Stimulated activated CD8-positive, alpha-beta memory T cell treated with anti-CD3 and anti-CD28 coated beads, Interleukin-15, amount 100 ng/mL, for 4 hours (primary cell): ENCODE data around the gene PHF13.
A peak's percentile ranks its signal among the peaks of the same experiment; 100 is the strongest.

ENCODE experiments used
- DNase-seq, 2 donors: peaks; one replicate each; pipeline ENCODE4 v3.0.0-alpha.2; 2020; ENCODE audit warnings: low read depth in 2 of 2

The PHF13 gene

DNA sequence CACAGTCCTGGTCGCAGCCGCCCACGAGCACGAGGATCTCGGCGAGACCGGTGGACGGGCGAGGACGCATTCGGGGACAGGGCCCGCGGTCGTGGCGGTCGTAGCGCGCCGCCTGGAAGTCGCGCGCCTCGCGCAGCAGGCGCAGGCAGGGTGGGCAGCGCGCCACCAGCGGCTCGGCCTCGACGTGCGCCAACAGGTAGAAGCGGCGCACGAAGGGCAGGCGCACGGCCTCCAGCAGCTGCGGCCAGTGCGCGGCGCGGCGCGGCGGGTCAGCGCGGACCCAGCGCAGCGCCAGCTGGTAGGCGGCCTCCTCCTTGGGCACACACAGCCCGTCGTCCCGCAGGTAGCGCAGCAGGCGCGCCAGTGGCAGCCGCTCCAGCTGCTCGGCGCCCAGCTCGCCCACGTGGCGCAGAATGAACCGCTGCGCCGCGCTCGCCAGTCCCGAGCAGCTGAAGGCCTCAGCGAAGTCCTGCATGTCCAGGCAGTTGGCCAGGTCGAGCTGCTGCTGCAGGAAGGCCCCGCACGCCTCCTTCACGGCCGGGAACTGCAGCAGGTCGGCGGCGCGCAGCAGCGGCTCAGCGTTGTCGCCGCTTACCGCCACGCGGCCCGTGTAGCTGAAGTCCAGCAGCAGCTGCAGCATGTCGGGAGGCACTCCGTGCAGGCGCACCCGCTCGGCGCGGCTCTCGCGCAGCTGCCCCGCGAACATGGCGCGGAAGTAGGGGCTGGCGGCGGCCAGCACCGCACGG is 11.4 kb upstream of the PHF13 start:
- DNase-seq = no peak

DNA sequence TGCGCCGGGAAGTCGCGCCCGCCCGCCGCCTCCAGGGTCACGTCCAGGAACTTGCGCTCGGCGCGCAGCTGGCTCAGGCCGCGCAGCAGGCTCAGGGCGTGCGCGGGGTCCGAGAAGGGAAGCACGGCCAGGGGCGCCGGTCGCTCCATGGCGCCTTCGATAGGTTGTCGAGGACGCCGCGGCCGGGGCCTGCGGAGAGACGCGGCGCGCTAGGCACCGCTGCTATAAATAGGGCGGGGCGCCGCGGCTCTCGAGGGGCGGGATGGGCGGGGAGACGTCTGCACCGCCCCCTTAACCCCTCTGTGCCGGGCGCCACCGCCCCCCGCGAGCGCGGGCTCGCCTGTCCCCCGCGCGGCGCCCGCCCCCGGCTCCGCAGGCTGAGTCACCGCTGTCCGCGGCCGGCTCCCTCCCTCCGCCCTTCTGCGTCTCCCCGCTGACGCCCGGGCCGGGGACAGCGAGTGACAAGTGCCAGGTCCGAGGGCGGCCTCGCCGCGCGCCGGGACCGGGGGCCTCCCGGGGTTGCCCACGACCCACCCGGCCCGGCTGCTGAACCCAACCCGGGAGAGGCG is 10.8 kb upstream of the PHF13 start, which contains the start of gene KLHL21:
Gene KLHL21, minus strand, starts transcription at position 201 of the 569 bp plus-strand sequence. Its CDS starts 52 bp downstream, at position 149.
- peak; percentile 78 to 88 for DNase-seq

DNA sequence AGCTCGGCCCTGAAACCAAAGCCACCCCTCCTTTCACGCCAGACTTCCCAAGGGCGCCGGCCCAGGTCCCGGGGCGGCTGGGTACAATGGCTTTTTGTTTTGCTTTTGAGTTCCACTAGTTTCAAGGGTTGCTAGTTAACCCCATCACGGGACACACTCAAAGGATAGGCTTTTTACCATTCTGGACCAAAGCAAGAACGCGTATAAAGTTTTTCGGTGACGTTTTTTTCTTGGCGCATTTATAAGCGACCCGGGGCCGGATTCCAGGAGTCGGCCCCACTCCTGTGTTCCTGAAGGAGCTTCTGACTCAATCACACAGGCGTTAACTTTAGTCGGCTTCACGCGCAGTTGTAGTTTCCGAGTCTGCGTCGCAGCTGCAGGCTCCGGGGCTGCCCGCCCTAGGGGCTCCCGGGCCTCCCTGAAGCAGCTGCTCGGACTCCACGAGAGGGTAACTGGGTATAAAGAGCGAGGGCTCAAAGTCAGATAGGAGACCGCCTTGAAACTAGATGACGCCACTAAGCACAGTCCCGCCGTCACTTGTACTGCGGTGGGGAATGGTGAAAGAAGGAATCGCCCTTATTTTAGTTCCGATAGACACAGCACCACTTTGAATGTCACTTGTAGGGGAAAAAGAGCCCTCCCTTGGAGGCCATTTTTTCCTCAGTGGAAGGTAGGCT is 10.2 kb upstream of the PHF13 start:
- DNase-seq = peak; percentile 34

DNA sequence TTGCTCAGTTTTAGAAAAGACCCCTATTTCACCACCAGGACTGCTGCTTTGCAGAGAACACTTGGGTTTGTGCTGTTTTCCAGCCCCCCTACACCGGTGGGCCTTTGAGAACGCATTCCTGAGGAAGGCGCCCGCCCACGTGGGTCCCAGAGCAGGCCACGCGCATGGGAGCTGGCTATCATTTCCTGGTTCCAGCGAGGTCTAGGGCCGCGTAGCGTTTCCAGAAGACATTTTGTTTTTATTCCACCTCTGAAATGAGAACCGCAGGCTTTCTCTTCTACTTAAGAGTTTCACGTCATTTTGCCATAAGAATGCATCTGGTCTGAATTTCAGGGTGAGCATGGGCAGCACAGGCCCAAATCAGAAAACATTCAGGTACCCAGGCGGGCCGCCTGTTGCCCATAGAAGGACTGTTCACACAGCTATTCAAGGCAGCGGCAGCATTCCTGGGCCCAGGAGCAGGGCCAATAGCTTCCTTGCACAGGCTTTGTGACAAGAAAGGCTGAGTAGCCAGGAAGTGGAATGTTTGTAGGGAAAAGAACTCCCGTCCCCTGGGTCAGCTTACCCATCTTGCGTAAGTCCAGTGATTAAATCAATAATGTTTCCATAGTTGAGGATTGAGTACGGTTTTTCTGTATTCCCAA is 9.5 kb upstream of the PHF13 start:
- no peak for DNase-seq

DNA sequence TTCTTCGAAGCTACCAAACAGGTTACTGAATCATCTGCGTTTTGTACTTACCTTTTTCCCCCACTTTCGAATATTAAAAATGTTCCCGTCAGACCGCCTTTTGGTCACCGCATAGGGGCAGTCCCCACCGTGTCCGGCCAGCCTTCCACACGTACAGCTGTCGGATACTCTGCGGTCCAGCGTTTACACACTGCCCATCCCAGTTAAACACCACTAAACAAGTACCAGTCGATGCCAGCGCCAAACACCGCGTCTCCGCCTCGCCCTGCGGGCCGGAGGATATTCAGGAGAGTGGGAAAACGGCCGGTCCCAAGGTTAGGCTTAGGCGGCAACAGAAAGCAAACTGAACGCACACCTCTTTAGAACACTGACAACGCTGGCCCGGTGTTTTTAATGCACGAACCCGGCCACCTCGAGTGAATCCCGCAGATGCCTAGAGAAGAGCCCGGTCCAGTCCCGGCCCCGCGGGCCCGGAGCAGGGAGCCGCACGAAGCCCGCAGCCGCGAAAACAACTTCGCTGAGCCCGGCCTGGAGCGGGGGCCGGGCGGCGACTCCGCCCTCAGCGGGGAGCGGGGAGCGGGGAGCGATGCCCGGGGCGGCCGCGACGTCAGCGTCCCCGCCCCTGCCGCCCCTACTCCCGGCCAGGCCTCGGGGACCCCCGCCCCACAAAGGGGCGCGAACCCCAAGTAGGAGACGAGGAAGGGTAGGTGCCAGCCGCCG is 730 bp upstream of the PHF13 start:
- peak in 1 of 2 donors; percentile 4 for DNase-seq

DNA sequence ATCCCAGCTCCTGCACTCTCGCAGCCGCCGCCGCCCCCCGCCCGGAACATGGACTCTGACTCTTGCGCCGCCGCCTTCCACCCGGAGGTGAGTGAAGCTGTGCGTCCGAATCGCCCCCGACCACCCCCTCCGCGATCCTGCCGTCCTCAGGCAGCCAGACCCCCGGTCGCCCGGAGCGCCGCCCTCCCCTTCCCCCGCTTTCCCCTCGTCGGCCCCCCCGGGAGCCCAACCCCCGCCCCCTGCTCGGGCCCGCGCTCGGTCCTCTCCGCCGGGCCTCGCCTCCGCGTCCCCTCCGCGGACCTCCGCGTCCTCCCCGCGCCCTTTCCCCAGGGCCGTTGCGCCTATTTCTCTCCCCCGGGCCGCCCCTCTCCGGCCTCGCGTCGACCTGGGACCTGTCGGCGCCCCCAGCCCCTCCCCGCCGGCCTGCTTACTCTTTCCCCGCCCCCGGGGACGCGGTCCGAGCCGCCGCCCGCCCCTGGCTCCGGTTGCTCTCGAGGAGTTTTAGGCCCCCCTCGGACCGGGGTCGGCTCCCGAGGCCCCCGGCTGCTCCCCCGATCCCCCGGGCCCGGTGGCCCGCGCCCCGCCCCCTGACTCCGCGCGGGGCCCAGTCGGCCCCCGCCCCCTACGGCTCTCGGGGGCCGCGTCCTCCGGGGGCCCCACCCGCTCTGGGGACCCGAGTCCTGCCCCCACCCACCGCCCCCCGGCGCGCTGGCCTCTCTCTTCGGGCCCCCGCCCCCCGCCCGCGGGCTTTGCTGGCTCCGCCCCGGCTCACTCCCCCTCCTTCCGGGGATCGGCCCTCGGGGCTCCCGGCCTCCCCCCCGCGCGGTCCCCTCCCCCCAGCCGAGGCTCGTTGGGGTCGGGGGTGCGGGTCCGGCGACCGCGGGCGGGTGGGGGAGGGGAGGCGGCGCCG is 743 bp downstream of the PHF13 start:
- peak in 1 of 2 donors; percentile 57 for DNase-seq

DNA sequence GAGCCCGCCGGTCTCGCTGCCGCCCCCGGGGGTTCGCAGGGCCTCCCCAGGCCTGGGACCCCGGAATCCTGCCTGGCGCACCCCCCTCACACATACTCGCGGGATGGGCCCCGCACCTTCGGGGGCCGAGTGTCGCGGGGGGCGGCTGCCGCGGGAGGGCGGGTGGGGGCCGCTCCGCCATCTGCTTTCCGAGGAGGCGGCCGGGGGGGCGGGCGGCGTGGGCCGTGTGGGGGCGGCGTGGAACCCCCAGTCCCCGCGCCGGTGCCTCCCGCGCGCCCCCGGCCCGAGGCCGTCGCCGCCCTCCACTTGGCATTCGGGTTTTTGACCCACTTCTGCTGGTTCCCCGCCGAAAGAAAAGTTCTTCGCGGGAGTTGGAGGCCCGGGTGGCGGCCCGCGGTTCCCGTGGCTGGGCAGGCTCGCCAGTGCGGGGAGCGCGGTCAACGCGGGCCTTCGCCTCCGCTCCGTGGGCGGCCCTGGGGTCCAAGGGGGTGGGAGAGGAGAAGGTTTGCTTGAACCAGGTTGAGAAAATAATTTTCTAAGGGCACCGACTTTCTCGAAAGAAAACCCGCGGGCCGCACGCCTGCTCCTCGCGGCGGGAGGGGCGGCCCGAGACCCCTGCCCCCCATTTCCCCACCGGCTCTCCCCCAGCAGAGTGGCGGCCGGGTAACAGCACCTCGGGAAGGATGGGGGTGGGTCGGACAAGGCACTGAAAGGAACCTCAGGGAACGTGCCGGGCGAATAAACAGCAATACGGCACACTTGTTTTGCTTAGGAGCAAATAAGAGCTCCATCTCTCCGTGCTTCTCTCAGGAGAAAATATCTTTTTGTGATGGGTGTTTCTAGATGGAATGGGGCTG is 1.6 kb downstream of the PHF13 start:
- peak in 1 of 2 donors; percentile 9 for DNase-seq

DNA sequence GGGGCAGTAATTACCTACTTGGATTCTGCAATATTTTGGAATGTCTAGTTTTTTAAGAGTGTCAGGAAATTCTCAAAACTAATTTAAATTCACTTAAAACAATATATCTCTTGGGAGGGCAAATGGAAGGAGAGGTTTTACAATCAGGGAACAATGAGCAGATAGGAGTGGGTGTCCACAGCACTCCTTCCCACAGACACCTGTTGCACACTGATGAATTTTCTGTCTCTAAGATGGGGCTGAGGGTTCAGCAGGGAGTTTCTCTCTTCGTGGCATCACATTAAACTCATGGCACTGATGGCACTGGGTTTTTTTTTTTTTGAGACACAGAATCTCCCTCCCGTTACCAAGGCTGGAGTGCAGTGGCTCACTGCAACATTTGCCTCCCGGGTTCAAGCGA is 5.5 kb downstream of the PHF13 start:
- no peak for DNase-seq

DNA sequence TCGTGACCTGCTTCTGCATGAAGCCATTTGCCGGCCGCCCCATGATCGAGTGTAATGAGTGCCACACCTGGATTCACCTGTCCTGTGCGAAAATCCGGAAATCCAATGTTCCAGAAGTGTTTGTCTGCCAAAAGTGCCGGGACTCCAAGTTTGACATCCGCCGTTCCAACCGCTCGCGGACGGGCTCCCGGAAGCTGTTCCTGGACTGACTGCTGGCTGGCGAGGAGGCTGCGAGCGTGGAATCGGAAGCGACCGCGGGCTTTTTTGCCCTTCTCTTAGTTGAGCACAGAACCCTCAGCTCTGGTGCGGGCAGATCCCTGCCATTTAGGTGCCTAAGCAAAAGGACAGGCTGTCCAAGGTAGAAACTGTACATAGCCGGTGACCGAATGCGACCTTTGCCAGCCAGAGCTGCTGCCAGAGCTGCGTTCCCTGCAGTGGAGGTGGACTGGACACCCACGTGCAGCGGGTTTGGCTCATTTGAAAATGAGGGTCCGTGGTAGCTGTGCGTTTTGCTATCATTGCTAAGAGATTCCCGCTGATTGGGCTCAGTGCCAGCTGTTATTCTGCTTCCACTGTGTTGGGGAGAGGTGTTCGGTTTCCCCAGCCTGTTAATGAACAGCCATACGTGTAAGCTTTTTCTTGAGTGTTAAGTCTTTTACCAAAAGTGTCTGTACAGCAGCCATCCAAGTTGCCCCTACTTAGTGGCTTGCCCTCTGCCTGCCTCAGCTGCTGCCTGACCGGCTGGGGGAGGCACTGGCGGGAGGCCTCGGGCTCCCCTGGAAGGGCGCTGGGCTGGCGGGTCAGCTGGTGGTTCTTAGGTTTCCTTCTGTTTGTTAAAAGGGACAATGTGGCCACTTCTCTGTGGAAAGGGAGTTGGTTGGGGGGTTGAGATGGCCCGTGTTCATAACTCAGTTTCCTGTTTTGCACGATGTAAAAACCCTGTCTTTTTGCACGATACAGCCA is 8.2 kb downstream of the PHF13 start:
- no peak for DNase-seq

DNA sequence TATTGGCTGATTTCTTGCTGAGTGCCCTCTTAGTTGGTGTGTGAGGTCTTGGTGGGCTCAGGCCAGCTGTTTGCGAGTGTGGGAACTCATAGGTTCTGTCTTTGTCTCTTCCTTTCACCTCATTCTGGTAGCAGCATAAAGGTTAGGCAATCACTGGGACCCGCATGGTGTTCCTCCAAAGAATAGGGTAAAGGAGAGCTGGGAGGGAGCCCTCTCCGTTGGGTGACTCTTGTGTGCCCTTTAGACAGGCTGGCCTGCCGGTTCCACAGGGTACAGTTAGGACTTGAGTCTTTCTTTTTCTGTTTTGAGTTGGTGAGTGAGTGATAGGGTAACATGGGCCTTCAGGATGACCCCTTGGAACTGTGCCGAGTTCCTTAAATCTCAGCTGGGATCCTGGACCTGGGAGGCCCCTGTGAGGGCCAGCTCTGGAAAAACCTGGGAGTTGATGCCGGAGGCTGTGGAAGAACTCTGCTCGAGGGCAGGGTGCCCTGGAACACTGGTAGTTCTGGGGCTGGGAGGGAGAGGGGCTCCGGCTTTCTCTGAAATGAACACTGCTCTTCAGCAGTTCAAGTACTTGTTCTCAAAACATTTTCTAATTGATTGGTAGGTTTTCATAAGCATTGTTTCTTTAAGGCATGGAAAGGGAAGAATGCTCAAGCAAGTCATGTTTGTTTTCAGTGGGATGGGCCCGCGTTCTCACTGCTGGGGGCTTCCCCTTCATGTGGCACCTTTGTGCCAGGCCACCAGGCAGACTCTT is 9.0 kb downstream of the PHF13 start:
- DNase-seq = no peak

DNA sequence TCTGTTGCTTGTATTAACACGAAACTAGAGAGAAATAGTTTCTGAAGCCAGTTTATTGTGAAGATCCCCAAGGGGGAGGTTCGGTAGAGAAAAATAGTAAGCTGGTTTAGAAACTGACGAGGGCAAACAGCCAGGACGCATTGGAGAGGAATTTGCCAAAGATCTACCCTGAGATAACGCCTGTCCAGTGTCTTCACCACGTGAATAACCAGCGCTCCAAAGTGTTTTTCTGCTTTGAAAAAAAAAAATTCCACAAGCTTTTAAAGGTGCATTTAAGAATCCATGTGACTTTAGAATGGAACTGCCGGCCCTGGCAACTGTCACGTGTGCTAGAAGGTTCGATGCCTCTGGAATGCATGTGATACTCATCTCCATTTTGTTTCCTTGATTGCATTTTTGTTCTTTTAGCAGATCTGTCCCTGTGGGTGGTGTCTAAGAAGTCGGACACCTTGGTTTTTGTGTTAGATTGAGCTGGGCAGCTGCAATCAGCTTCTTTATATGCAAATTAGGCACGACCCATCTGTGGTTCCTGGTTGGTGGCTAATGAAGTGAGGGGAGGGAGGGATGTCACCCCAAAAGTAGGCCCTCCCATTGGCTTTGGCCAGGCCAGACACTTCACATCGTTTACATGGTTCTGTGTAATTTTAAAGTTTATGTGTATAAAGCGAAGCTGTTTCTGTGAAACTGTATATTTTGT is 9.9 kb downstream of the PHF13 start:
- DNase-seq = no peak

DNA sequence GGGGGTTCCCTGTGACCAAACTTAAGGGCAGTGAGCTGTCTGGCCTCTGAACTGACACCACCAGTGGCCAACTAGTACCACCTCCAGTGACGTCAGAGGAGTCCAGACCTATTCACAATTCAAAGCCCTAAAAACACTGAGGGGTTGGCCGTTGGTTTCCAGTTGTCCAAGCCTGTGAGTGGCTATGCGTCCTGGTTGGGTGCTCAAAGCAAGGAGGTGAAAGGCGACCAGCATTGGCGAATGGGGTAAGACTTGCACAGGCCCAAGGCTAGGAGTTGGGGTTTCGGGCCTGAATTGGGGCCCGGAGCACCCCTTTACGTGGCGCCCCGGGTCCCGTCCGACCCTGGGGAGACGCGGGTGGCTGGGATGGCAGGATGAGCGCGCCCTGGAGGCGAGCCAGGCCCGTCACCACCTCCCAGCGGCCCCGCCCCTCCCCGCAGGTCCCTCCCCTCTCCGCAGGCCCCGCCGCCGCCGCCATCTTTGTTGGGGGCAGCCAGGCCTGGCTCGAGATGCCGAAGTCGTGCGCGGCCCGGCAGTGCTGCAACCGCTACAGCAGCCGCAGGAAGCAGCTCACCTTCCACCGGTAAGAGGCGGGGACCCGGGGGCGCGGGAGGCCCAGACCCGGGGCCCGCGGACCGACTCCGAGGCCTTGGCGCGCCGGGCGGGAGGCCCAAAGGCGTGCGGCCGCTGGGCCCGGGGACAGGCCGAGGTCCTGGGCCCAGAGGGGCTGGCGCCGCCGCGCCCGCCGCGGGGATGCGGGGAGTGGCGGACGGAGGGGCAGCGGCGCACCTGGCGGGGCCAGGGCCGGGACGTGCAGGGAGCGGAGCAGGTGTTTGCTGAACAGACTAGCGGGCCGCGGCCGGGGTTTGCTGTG is 11.4 kb downstream of the PHF13 start, which contains the start of gene THAP3:
Gene THAP3, plus strand, starts transcription at position 159 of the 874 bp plus-strand sequence. Its CDS starts 351 bp downstream, at position 510.
- peak; percentile 75 to 76 for DNase-seq

DNA sequence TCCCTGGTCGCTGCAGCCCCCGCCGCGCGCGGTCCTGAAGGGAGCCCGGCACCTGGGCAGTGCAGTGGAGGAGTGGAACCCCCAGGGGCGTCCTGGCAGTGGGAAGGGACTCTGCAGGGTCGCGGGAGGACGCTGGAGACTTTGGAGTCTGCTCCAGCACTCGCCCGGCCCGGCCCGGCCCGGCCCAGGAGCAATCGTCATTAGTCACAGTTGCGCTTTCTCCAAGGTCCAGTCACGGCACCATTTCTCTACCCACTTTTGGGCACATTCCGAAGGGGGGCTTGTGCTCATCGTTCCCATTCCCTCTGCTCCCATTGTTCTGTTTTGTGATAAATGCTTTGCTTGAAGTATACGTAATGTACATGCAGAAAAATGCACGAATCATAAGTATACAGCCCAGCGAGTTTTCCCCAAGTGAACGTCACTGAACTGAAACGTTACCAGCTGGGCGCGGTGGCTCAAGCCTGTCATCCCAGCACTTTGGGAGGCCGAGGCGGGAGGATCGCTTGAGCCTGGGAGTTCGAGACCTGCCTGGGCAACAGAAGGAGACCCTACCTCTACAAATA is 12.1 kb downstream of the PHF13 start:
- DNase-seq = no peak

DNA sequence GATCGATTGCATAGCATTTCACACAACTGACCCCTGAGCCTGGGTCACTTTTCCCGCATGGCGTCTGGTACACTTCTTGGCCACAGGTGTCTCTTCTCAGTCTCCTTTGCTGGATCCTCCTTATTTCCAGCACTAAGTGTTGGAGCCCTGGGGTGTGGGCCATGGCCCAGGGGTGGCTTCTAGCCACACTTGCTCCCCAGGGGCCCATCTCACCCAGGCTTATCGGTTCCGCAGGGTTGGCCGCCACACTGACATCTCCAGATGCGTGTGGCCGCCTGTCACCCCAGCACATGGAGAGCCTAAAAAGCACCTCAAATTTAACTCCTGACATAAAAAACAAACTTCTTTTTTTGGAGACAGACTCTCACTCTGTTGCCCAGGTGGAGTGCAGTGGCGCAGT is 13.5 kb downstream of the PHF13 start:
- no peak for DNase-seq

DNA sequence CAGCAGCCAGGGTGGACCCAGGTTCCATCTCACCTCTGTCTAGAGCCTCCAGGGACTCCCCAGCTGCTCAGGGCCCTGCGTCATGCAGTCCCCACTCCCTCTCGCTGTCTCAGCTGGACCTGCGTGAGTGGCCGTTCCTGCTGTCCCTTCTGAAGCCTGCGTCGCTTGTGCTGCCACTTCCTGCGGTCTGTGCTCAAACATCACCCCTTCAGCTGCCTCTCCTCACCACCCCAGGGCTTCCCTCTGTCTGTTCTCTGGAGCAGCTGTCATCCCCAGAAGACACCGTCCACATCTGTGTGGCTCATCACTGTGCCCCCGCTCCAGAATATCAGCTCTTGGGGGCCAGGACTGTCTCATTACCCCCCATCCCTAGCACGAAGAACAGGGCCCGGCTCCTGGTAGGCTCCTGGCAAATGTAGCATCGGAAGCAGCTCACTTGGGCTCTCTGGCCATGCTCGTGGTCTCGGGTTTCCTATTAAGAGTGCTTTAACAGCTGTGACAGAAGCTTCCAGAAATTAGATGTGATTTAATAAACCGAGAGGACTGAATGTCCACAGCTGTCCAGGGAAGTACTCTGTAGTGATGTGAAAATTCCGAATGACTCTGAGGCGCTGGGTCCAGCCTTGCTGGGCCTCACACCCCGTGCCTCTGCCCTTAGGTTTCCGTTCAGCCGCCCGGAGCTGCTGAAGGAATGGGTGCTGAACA is 14.5 kb downstream of the PHF13 start:
- no peak for DNase-seq
